ENCODE results near the gene HHAT. TPM values are rescaled to one million over a fixed set of nuclear protein-coding genes. Genes with fewer than 3 reads are reported as not detected.

Gene HHAT
- polyA plus RNA-seq, 1 donor from 2014 or later, result 5.3 TPM

GRCh38 chr1:210677533-210677932 is 348.8 kb downstream of the HHAT start:
- no peak overlapping the region for H3K4me2 ChIP-seq (ENCODE audit: low read length)
- H3K79me2 ChIP-seq (replicated peaks; ENCODE audit: insufficient read depth, low read length), result no peaks in the 10 kb centered on the region
- H4K20me1 ChIP-seq (ENCODE audit: insufficient read depth), result no peaks in the 10 kb centered on the region
- H3K27me3 ChIP-seq (ENCODE audit: insufficient read depth, low read depth, low read length), result no peaks in the 10 kb centered on the region
- H3K9me2 ChIP-seq (ENCODE audit: insufficient read depth, low read length), result no peaks in the 10 kb centered on the region
- H3K9me3 ChIP-seq (ENCODE audit: low read length), result no peaks in the 10 kb centered on the region
- H3K9ac ChIP-seq (ENCODE audit: low read length), result no peak overlapping the region
- no peak overlapping the region for H3K4me3 ChIP-seq (ENCODE audit: low read length)
- no peak overlapping the region for H2AFZ ChIP-seq (ENCODE audit: low read depth, low read length)
- H3K27ac ChIP-seq (ENCODE audit: low read length), result no peak overlapping the region
- no peaks in the 10 kb centered on the region for H3F3A ChIP-seq (ENCODE audit: insufficient read depth, low read length, poor library complexity, severe bottlenecking)
- no peak for TF ChIP-seq EZH2 (IDR thresholded peaks at IDR 0.05; ENCODE audit: borderline replicate concordance, insufficient read depth, low read length, poor library complexity, severe bottlenecking)
- TF ChIP-seq TAF1 (IDR thresholded peaks at IDR 0.05; ENCODE audit: low read depth), result no peak
- no peak for TF ChIP-seq RAD21 (conservative IDR thresholded peaks at IDR 0.05)
- no peak for TF ChIP-seq POLR2AphosphoS5 (IDR thresholded peaks at IDR 0.05)
- TF ChIP-seq, protein P1, sequence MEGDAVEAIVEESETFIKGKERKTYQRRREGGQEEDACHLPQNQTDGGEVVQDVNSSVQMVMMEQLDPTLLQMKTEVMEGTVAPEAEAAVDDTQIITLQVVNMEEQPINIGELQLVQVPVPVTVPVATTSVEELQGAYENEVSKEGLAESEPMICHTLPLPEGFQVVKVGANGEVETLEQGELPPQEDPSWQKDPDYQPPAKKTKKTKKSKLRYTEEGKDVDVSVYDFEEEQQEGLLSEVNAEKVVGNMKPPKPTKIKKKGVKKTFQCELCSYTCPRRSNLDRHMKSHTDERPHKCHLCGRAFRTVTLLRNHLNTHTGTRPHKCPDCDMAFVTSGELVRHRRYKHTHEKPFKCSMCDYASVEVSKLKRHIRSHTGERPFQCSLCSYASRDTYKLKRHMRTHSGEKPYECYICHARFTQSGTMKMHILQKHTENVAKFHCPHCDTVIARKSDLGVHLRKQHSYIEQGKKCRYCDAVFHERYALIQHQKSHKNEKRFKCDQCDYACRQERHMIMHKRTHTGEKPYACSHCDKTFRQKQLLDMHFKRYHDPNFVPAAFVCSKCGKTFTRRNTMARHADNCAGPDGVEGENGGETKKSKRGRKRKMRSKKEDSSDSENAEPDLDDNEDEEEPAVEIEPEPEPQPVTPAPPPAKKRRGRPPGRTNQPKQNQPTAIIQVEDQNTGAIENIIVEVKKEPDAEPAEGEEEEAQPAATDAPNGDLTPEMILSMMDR (IDR thresholded peaks at IDR 0.05; ENCODE audit: poor library complexity, severe bottlenecking), result no peak
- no peak for TF ChIP-seq SMC3 (conservative IDR thresholded peaks at IDR 0.05; ENCODE audit: poor library complexity)
- TF ChIP-seq MXI1 (conservative IDR thresholded peaks at IDR 0.05; ENCODE audit: poor library complexity, severe bottlenecking), result no peak
- TF ChIP-seq, protein P2, sequence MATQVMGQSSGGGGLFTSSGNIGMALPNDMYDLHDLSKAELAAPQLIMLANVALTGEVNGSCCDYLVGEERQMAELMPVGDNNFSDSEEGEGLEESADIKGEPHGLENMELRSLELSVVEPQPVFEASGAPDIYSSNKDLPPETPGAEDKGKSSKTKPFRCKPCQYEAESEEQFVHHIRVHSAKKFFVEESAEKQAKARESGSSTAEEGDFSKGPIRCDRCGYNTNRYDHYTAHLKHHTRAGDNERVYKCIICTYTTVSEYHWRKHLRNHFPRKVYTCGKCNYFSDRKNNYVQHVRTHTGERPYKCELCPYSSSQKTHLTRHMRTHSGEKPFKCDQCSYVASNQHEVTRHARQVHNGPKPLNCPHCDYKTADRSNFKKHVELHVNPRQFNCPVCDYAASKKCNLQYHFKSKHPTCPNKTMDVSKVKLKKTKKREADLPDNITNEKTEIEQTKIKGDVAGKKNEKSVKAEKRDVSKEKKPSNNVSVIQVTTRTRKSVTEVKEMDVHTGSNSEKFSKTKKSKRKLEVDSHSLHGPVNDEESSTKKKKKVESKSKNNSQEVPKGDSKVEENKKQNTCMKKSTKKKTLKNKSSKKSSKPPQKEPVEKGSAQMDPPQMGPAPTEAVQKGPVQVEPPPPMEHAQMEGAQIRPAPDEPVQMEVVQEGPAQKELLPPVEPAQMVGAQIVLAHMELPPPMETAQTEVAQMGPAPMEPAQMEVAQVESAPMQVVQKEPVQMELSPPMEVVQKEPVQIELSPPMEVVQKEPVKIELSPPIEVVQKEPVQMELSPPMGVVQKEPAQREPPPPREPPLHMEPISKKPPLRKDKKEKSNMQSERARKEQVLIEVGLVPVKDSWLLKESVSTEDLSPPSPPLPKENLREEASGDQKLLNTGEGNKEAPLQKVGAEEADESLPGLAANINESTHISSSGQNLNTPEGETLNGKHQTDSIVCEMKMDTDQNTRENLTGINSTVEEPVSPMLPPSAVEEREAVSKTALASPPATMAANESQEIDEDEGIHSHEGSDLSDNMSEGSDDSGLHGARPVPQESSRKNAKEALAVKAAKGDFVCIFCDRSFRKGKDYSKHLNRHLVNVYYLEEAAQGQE (IDR thresholded peaks at IDR 0.05; ENCODE audit: borderline replicate concordance), result no peak
- TF ChIP-seq EP300 (conservative IDR thresholded peaks at IDR 0.05; ENCODE audit: poor library complexity, severe bottlenecking), result no peak
- H3K36me3 ChIP-seq (ENCODE audit: insufficient read depth, low read length), result no peaks in the 10 kb centered on the region

- Histone ChIP-seq H3K9me2 (ENCODE audit: insufficient read depth, low read length) (no peaks in the 10 kb centered on the region), H3F3A (ENCODE audit: insufficient read depth, low read length, poor library complexity, severe bottlenecking) (no peaks in the 10 kb centered on the region), H3K4me3 (ENCODE audit: low read length) (no peak overlapping the region), H3K9ac (ENCODE audit: low read length) (no peak overlapping the region), H3K27ac (ENCODE audit: low read length) (no peak overlapping the region), H4K20me1 (ENCODE audit: insufficient read depth) (no peaks in the 10 kb centered on the region), H3K36me3 (ENCODE audit: insufficient read depth, low read length) (no peaks in the 10 kb centered on the region), H3K4me2 (ENCODE audit: low read length) (no peak overlapping the region), H3K27me3 (ENCODE audit: insufficient read depth, low read depth, low read length) (no peaks in the 10 kb centered on the region), H3K79me2 (replicated peaks; ENCODE audit: insufficient read depth, low read length) (no peaks in the 10 kb centered on the region), H3K9me3 (ENCODE audit: low read length) (no peaks in the 10 kb centered on the region), H2AFZ (ENCODE audit: low read depth, low read length) (no peak overlapping the region)
- no peak for TF ChIP-seq POLR2AphosphoS5 (IDR thresholded peaks at IDR 0.05)
Observed at GRCh38 chr1:210678306-210678705, 349.6 kb downstream of the HHAT start.

DNA sequence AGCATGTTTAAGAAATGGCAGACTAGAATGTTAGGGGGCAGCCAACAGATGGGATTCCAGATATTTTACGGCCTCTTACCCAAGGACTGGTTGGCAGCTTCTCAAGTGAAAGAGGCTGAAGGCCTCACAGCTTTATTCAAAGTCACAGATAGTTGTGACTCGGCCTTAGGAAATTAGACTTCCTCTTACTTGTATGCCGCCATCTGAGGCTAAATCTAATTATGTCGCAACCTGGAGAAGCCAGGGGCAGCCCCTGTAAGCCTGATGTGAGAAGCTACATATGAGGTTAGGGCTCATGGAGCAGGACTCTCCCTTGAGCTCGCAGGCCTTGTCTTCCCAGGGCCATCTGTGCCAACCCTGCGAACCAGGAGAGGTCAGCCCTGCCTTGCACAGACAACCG is 352.5 kb downstream of the HHAT start:
- H3K4me3 ChIP-seq (ENCODE audit: low read length), result no peak overlapping the region
- no peak overlapping the region for H3K27ac ChIP-seq (ENCODE audit: low read length)
- H4K20me1 ChIP-seq (ENCODE audit: insufficient read depth), result no peaks in the 10 kb centered on the region
- H3K4me2 ChIP-seq (ENCODE audit: low read length), result no peak overlapping the region
- H3F3A ChIP-seq (ENCODE audit: insufficient read depth, low read length, poor library complexity, severe bottlenecking), result no peaks in the 10 kb centered on the region
- no peaks in the 10 kb centered on the region for H3K79me2 ChIP-seq (replicated peaks; ENCODE audit: insufficient read depth, low read length)
- H3K36me3 ChIP-seq (ENCODE audit: insufficient read depth, low read length), result no peaks in the 10 kb centered on the region
- no peaks in the 10 kb centered on the region for H3K9me3 ChIP-seq (ENCODE audit: low read length)
- H3K9me2 ChIP-seq (ENCODE audit: insufficient read depth, low read length), result no peaks in the 10 kb centered on the region
- TF ChIP-seq MXI1 (conservative IDR thresholded peaks at IDR 0.05; ENCODE audit: poor library complexity, severe bottlenecking) (no peak), EZH2 (IDR thresholded peaks at IDR 0.05; ENCODE audit: borderline replicate concordance, insufficient read depth, low read length, poor library complexity, severe bottlenecking) (no peak), TAF1 (IDR thresholded peaks at IDR 0.05; ENCODE audit: low read depth) (no peak), EP300 (conservative IDR thresholded peaks at IDR 0.05; ENCODE audit: poor library complexity, severe bottlenecking) (no peak), POLR2AphosphoS5 (IDR thresholded peaks at IDR 0.05) (no peak), SMC3 (conservative IDR thresholded peaks at IDR 0.05; ENCODE audit: poor library complexity) (no peak), RAD21 (conservative IDR thresholded peaks at IDR 0.05) (no peak)
- TF ChIP-seq, protein P2 (IDR thresholded peaks at IDR 0.05; ENCODE audit: borderline replicate concordance), result no peak
- TF ChIP-seq, protein P1 (IDR thresholded peaks at IDR 0.05; ENCODE audit: poor library complexity, severe bottlenecking), result no peak
- H3K27me3 ChIP-seq (ENCODE audit: insufficient read depth, low read depth, low read length), result no peaks in the 10 kb centered on the region
- no peak overlapping the region for H3K9ac ChIP-seq (ENCODE audit: low read length)
- no peak overlapping the region for H2AFZ ChIP-seq (ENCODE audit: low read depth, low read length)
